Neural cell (in vitro differentiated cells): ENCODE measurements around the gene CFDP1. TPM values are rescaled to one million over a fixed set of nuclear protein-coding genes. Genes with fewer than 3 reads are reported as not detected.
A peak's percentile ranks its signal among the peaks of the same experiment; 100 is the strongest.

Experiments
- H2AFZ ChIP-seq: fragments of 200-600, 300-800 bp; sonication (generic), shearing (Covaris generic); 2 replicates; pipeline ENCODE4 v1.6.0; 2014; ENCODE audit warnings: low read depth, mild to moderate bottlenecking, antibody characterized with exemption, low read length, moderate library complexity
- H3F3A ChIP-seq: fragments of 200-600 bp; shearing (Covaris generic); 2 replicates; pipeline ENCODE4 v1.6.1; 2016; ENCODE audit warnings: mild to moderate bottlenecking, moderate library complexity, mixed read lengths, antibody characterized with exemption, low read length; ENCODE audit not compliant: insufficient read depth, poor library complexity, severe bottlenecking
- H3K27ac ChIP-seq: fragments of 200-600, 300-800 bp; sonication (generic), shearing (Covaris generic); 2 replicates; pipeline ENCODE4 v1.5.1; 2014; ENCODE audit warnings: mild to moderate bottlenecking, low read length, moderate library complexity
- H3K27me3 ChIP-seq: fragments of 300-800, 200-600 bp; sonication (generic), shearing (Covaris generic); 2 replicates; pipeline ENCODE4 v1.6.0; 2014; ENCODE audit warnings: mild to moderate bottlenecking, low read depth, low read length, moderate library complexity; ENCODE audit not compliant: insufficient read depth
- H3K36me3 ChIP-seq: fragments of 300-800, 200-600 bp; sonication (generic), shearing (Covaris generic); 2 replicates; pipeline ENCODE4 v1.5.1; 2014; ENCODE audit warnings: mild to moderate bottlenecking, antibody characterized with exemption, low read length, moderate library complexity; ENCODE audit not compliant: insufficient read depth
- H3K4me2 ChIP-seq: fragments of 300-800, 200-600 bp; sonication (generic), shearing (Covaris generic); 2 replicates; pipeline ENCODE4 v1.6.0; 2014; ENCODE audit warnings: mild to moderate bottlenecking, low read length
- H3K4me3 ChIP-seq: fragments of 300-800, 200-600 bp; sonication (generic), shearing (Covaris generic); 2 replicates; pipeline ENCODE4 v1.5.1; 2014; ENCODE audit warnings: mild to moderate bottlenecking, low read length, moderate library complexity
- H3K79me2 ChIP-seq: fragments of 200-600 bp; shearing (Covaris generic); replicated peaks from 2 replicates; pipeline ENCODE4 v1.6.0; 2014; ENCODE audit warnings: mild to moderate bottlenecking, low read length, moderate library complexity; ENCODE audit not compliant: insufficient read depth
- H3K9ac ChIP-seq: fragments of 300-800, 200-600 bp; sonication (generic), shearing (Covaris generic); 2 replicates; pipeline ENCODE4 v1.6.1; 2016; ENCODE audit warnings: mild to moderate bottlenecking, low read length, mixed read lengths
- H3K9me2 ChIP-seq: fragments of 200-600 bp; shearing (Covaris generic); 2 replicates; pipeline ENCODE4 v1.6.1; 2016; ENCODE audit warnings: mild to moderate bottlenecking, low read length, mixed read lengths; ENCODE audit not compliant: insufficient read depth
- H3K9me3 ChIP-seq: fragments of 200-600, 300-800 bp; sonication (generic), shearing (Covaris generic); 2 replicates; pipeline ENCODE4 v1.6.1; 2016; ENCODE audit warnings: mild to moderate bottlenecking, mixed run types, low read length, moderate library complexity, mixed read lengths
- H4K20me1 ChIP-seq: fragments of 200-600 bp; shearing (Covaris generic); 2 replicates; pipeline ENCODE4 v1.6.1; 2016; ENCODE audit warnings: mild to moderate bottlenecking, mixed run types; ENCODE audit not compliant: insufficient read depth
- CTCF ChIP-seq: fragments of 450-650 bp; IDR thresholded peaks from 2 replicates; pipeline ENCODE4 v1.5.1; 2014; ENCODE audit warnings: antibody characterized with exemption, mild to moderate bottlenecking, moderate library complexity; ENCODE audit not compliant: poor library complexity, severe bottlenecking
- EP300 ChIP-seq: fragments of 450-650 bp; conservative IDR thresholded peaks from 2 replicates; pipeline ENCODE4 v1.6.1; 2014; ENCODE audit warnings: antibody characterized with exemption, mild to moderate bottlenecking, moderate library complexity; ENCODE audit not compliant: poor library complexity, severe bottlenecking
- EZH2 ChIP-seq: fragments of 200-600, 300-800 bp; shearing (Covaris generic), sonication (generic); IDR thresholded peaks from 2 replicates; pipeline ENCODE4 v1.6.1; 2014; ENCODE audit warnings: antibody characterized with exemption, low read length, borderline replicate concordance, mild to moderate bottlenecking; ENCODE audit not compliant: insufficient read depth, poor library complexity, severe bottlenecking
- MXI1 ChIP-seq: fragments of 450-650 bp; conservative IDR thresholded peaks from 2 replicates; pipeline ENCODE4 v1.6.1; 2014; ENCODE audit warnings: antibody characterized with exemption, mild to moderate bottlenecking; ENCODE audit not compliant: poor library complexity, severe bottlenecking
- POLR2AphosphoS5 ChIP-seq: IDR thresholded peaks from 2 replicates; pipeline ENCODE4 v1.6.1; 2012
- RAD21 ChIP-seq: fragments of 450-650 bp; conservative IDR thresholded peaks from 2 replicates; pipeline ENCODE4 v1.6.1; 2014; ENCODE audit warnings: antibody characterized with exemption, mild to moderate bottlenecking, moderate library complexity
- REST ChIP-seq: IDR thresholded peaks from 2 replicates; pipeline ENCODE4 v1.6.1; 2012; ENCODE audit warnings: borderline replicate concordance
- SMC3 ChIP-seq: fragments of 450-650 bp; conservative IDR thresholded peaks from 2 replicates; pipeline ENCODE4 v1.6.1; 2014; ENCODE audit warnings: antibody characterized with exemption, mild to moderate bottlenecking, moderate library complexity; ENCODE audit not compliant: poor library complexity
- TAF1 ChIP-seq: IDR thresholded peaks from 2 replicates; pipeline ENCODE4 v1.6.1; 2012; ENCODE audit warnings: low read depth
- polyA plus RNA-seq: library from polyadenylated mRNA; depleted of rRNA; stranded (reverse); fragments of >200 nt; gene quantifications from 2 replicates; pipeline ENCODE4 v1.2.3, GENCODE V29; 2014

The CFDP1 gene
- polyA plus RNA-seq, 1 donor from 2014 or later = 201 TPM

- H3K36me3 ChIP-seq = no peaks in the 10 kb centered on the region
- no peaks in the 10 kb centered on the region for H3K27me3 ChIP-seq
- H3K4me3 ChIP-seq = peak within 1 kb of the TSS; percentile 83
- peaks cover 34% of the 10 kb centered on the region for H3K79me2 ChIP-seq
- peak within 1 kb of the TSS; percentile 59 for H3K4me2 ChIP-seq
- H3K9ac ChIP-seq = peak within 1 kb of the TSS; percentile 67
- H3F3A ChIP-seq = no peaks in the 10 kb centered on the region
- no peaks in the 10 kb centered on the region for H3K9me2 ChIP-seq
- no peaks in the 10 kb centered on the region for H3K9me3 ChIP-seq
- peaks cover 6% of the 10 kb centered on the region for H4K20me1 ChIP-seq
- TF ChIP-seq SMC3 = no peak
- peak; percentile 56 for TF ChIP-seq MXI1
- TF ChIP-seq REST = peak; percentile 6
- peak; percentile 44 for TF ChIP-seq CTCF
- peak within 1 kb of the TSS; percentile 49 for H3K27ac ChIP-seq
- H2AFZ ChIP-seq = no peak within 1 kb of the TSS
These were observed 181.8 kb downstream of the CFDP1 start, which contains the start of gene BCAR1 for GRCh38 chr16:75251280-75252048. BCAR1 (minus strand) TSS chr16:75251624; CDS start chr16:75251482, 142 bp downstream.

GRCh38 chr16:75250809-75251279 is 182.5 kb downstream of the CFDP1 start:
- Histone ChIP-seq H3K79me2 (peaks cover 35% of the 10 kb centered on the region), H4K20me1 (peaks cover 6% of the 10 kb centered on the region)

More at GRCh38 chr16:75250809-75251279, 182.5 kb downstream of the CFDP1 start:
- H2AFZ ChIP-seq = no peak overlapping the region
- no peaks in the 10 kb centered on the region for H3F3A ChIP-seq
- TF ChIP-seq CTCF (no peak), SMC3 (no peak), POLR2AphosphoS5 (no peak), RAD21 (no peak), REST (no peak), EZH2 (no peak), MXI1 (no peak), TAF1 (no peak), EP300 (no peak)
- no peaks in the 10 kb centered on the region for H3K27me3 ChIP-seq
- H3K4me2 ChIP-seq = peak overlapping the region; percentile 59
- H3K9me3 ChIP-seq = no peaks in the 10 kb centered on the region
- peak overlapping the region; percentile 67 for H3K9ac ChIP-seq
- H3K9me2 ChIP-seq = no peaks in the 10 kb centered on the region
- no peaks in the 10 kb centered on the region for H3K36me3 ChIP-seq
- no peak overlapping the region for H3K27ac ChIP-seq
- peak overlapping the region; percentile 83 for H3K4me3 ChIP-seq
